DND-41 (cell line): Measurements from ENCODE around the gene PRKCE.

Source experiments
- CTCF ChIP-seq: IDR thresholded peaks from 2 replicates; pipeline ENCODE4 v1.5.1; 2012; ENCODE audit warnings: borderline replicate concordance, low read length, moderate library complexity, mild to moderate bottlenecking; ENCODE audit not compliant: poor library complexity, severe bottlenecking; ENCODE audit errors: extremely low read depth
- EZH2 ChIP-seq: IDR thresholded peaks from 3 replicates; pipeline ENCODE4 v1.6.1; 2012; ENCODE audit warnings: borderline replicate concordance, low read depth, mild to moderate bottlenecking, moderate library complexity, low read length, inconsistent platforms; ENCODE audit not compliant: severe bottlenecking

DNA sequence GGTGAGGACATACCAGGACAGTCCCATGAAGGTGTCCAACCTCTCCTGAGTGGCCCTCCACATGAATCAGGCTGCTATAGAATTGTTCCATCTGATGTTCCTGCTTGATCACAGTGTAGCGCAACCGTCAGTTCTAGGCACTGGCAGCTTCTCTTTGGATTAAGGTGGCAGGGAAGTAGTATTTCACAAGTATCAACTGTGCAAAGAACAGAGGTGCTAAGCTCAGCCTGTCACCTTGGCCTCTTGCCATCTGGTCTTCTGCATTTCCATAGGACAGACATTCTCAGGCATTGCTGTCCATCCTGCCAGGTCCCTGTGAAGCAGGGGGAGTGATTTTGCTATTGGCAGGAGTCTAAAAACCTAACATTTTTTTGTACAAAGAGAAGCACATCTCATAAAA, 463.5 kb downstream of the PRKCE start:
- TF ChIP-seq CTCF (no peak), EZH2 (no peak)
